HepG2 (cell line): Measurements from ENCODE around the gene EIF4G1. TPM values are rescaled to one million over a fixed set of nuclear protein-coding genes. Genes with fewer than 3 reads are reported as not detected.

Source experiments
- ATAC-seq: fragments of 200-7000 bp; cut with Tn5 transposase; 3 replicates; pipeline ENCODE4 v1.9.1; 2020; ENCODE audit warnings: mild to moderate bottlenecking, moderate library complexity
- BruUV-seq: library from RNA; stranded (reverse); fragments of 400-500 nt; replicated peaks from 2 replicates; lab custom pipeline; 2021; lab: Mats Ljungman, UMichigan
- CTCF ChIA-PET: fragments of 300-600 bp; formaldehyde crosslinking; extraction: SDS; loops from one replicate; lab custom pipeline; 2021; ENCODE audit warnings: low total read pairs, inconsistent platforms, low intra/inter-chr PET ratio; lab: Yijun Ruan, JAX
- POLR2A ChIA-PET: fragments of 350-600 bp; sonication (Branson Sonifier 250); formaldehyde crosslinking; loops from one replicate; lab custom pipeline; 2020; ENCODE audit warnings: antibody characterized with exemption, inconsistent platforms; lab: Yijun Ruan, JAX
- DNase-seq: peaks from one replicate; pipeline ENCODE4 v3.0.0-alpha.2; 2015; ENCODE audit warnings: low spot score
- FAIRE-seq: peaks from 3 replicates; lab custom pipeline; 2011; peaks lifted over from hg19 to GRCh38; lab: Jason Lieb, UNC
- H2AFZ ChIP-seq: one replicate; pipeline ENCODE4 v1.6.1; 2011; ENCODE audit warnings: low read length, inconsistent platforms
- H3K27ac ChIP-seq: fragments of 300-600 bp; 3 replicates; pipeline ENCODE4 v1.8.0; 2011; ENCODE audit warnings: mixed run types, mild to moderate bottlenecking, mixed read lengths, low read length, inconsistent platforms; ENCODE audit not compliant: insufficient read depth; ENCODE audit errors: extremely low read length
- H3K27me3 ChIP-seq, 2 experiments: fragments of 200-600 bp in 1 of 2; 2 replicates in 1 of 2; 3 replicates in 1 of 2; pipeline versions ENCODE4 v1.6.0 to v1.8.0; 2011; ENCODE audit warnings: low read length in 2 of 2, mild to moderate bottlenecking in 2 of 2, moderate library complexity in 2 of 2, inconsistent platforms in 1 of 2; ENCODE audit not compliant: insufficient read depth in 2 of 2, control insufficient read depth in 1 of 2
- H3K36me3 ChIP-seq, 2 experiments: fragments of 200-600 bp in 1 of 2; replicated peaks in 1 of 2; 2 replicates in 1 of 2; 3 replicates in 1 of 2; pipeline versions ENCODE4 v1.5.1 to v1.8.0; 2011; ENCODE audit warnings: low read length in 2 of 2, inconsistent platforms in 1 of 2; ENCODE audit not compliant: insufficient read depth in 2 of 2, control insufficient read depth in 1 of 2
- H3K4me1 ChIP-seq: 2 replicates; pipeline ENCODE4 v1.5.1; 2012; ENCODE audit warnings: low read length, inconsistent platforms; ENCODE audit not compliant: insufficient read depth
- H3K4me2 ChIP-seq: 2 replicates; pipeline ENCODE4 v1.6.0; 2011; ENCODE audit warnings: low read depth, low read length, inconsistent platforms
- H3K4me3 ChIP-seq, 3 experiments: fragments of 200-600 bp in 1 of 3; sonication (generic), shearing (Covaris generic) in 1 of 3; replicated peaks in 1 of 3; 2 replicates each; pipeline ENCODE4 v1.5.1; 2011 to 2016; ENCODE audit warnings: low read length in 3 of 3, inconsistent platforms in 2 of 3, low read depth in 2 of 3, mild to moderate bottlenecking in 2 of 3, control low read depth in 1 of 3, mixed read lengths in 1 of 3; ENCODE audit not compliant: insufficient read depth in 1 of 3
- H3K79me2 ChIP-seq: one replicate; pipeline ENCODE4 v1.6.1; 2011; ENCODE audit warnings: low read length, inconsistent platforms; ENCODE audit not compliant: insufficient read depth
- H3K9ac ChIP-seq: 2 replicates; pipeline ENCODE4 v1.6.0; 2011; ENCODE audit warnings: mild to moderate bottlenecking, low read depth, low read length, inconsistent platforms; ENCODE audit not compliant: insufficient read depth
- H3K9me3 ChIP-seq: 2 replicates; pipeline ENCODE4 v1.5.1; 2012; ENCODE audit warnings: mild to moderate bottlenecking, low read length
- H4K20me1 ChIP-seq: 2 replicates; pipeline ENCODE4 v1.6.0; 2011; ENCODE audit warnings: inconsistent platforms, mild to moderate bottlenecking, low read length, moderate library complexity; ENCODE audit not compliant: insufficient read depth
- ATF2 ChIP-seq: sonication (generic); formaldehyde crosslinking; IDR thresholded peaks from 2 replicates; pipeline ENCODE4 v1.4.0; 2020; ENCODE audit warnings: missing genetic modification reagents
- CREB1 ChIP-seq, 2 experiments: fragments of 450-650 bp in 1 of 2; IDR thresholded peaks; 2 replicates each; pipeline ENCODE4 v1.6.1; 2016 to 2017; ENCODE audit warnings: control low read depth in 1 of 2, mild to moderate bottlenecking in 1 of 2, missing compliant biosample characterization in 1 of 2, missing genetic modification characterization in 1 of 2
- HDAC1 ChIP-seq: sonication (generic); formaldehyde crosslinking; IDR thresholded peaks from 2 replicates; pipeline ENCODE4 v1.5.1; 2020; ENCODE audit warnings: mild to moderate bottlenecking, missing genetic modification reagents
- HES4 ChIP-seq: sonication (generic); formaldehyde crosslinking; IDR thresholded peaks from 2 replicates; pipeline ENCODE4 v1.9.0; 2021; ENCODE audit warnings: mild to moderate bottlenecking, missing genetic modification reagents, borderline replicate concordance
- KAT7 ChIP-seq: IDR thresholded peaks from 2 replicates; pipeline ENCODE4 v1.6.1; 2018; ENCODE audit warnings: borderline replicate concordance, missing compliant biosample characterization
- MED13 ChIP-seq: sonication (generic); formaldehyde crosslinking; IDR thresholded peaks from 2 replicates; pipeline ENCODE4 v1.5.0; 2020; ENCODE audit warnings: missing genetic modification reagents
- MXD1 ChIP-seq: sonication (generic); formaldehyde crosslinking; IDR thresholded peaks from 2 replicates; pipeline ENCODE4 v1.4.0; 2020; ENCODE audit warnings: mild to moderate bottlenecking, missing genetic modification reagents
- SKI ChIP-seq: fragments of 450-650 bp; IDR thresholded peaks from one replicate; pipeline ENCODE4 v1.6.1; 2018; ENCODE audit warnings: mild to moderate bottlenecking; ENCODE audit not compliant: partially characterized antibody
- SNAPC2 ChIP-seq: sonication (generic); formaldehyde crosslinking; IDR thresholded peaks from 2 replicates; pipeline ENCODE4 v1.8.1; 2022; ENCODE audit warnings: mild to moderate bottlenecking, missing genetic modification reagents
- SP1 ChIP-seq, 2 experiments: fragments of 450-650 bp in 1 of 2; sonication (generic) in 1 of 2; formaldehyde crosslinking in 1 of 2; IDR thresholded peaks; 2 replicates each; pipeline versions ENCODE4 v1.4.0 to v1.6.1; 2016 to 2020; ENCODE audit warnings: missing genetic modification reagents in 1 of 2
- SP2 ChIP-seq: sonication (generic); formaldehyde crosslinking; IDR thresholded peaks from 2 replicates; pipeline ENCODE4 v1.5.1; 2020; ENCODE audit warnings: mild to moderate bottlenecking, missing genetic modification reagents
- TAF15 ChIP-seq: fragments of 200-400 bp; formaldehyde crosslinking; IDR thresholded peaks from one replicate; pipeline ENCODE4 v1.6.1; 2018; ENCODE audit warnings: mild to moderate bottlenecking, low read depth, low read length; ENCODE audit not compliant: poor library complexity, severe bottlenecking
- TEF ChIP-seq: sonication (generic); formaldehyde crosslinking; IDR thresholded peaks from 2 replicates; pipeline ENCODE4 v1.5.0; 2020; ENCODE audit warnings: missing genetic modification reagents
- TOE1 ChIP-seq: sonication (generic); formaldehyde crosslinking; IDR thresholded peaks from 2 replicates; pipeline ENCODE4 v1.4.0; 2020; ENCODE audit warnings: mild to moderate bottlenecking, missing genetic modification reagents
- YEATS2 ChIP-seq: sonication (generic); formaldehyde crosslinking; IDR thresholded peaks from 2 replicates; pipeline ENCODE4 v1.4.0; 2020; ENCODE audit warnings: missing genetic modification reagents, borderline replicate concordance
- ZGPAT ChIP-seq: IDR thresholded peaks from 2 replicates; pipeline ENCODE4 v1.6.1; 2016; ENCODE audit warnings: mild to moderate bottlenecking
- ZNF484 ChIP-seq: sonication (generic); formaldehyde crosslinking; IDR thresholded peaks from 2 replicates; pipeline ENCODE4 v1.5.1; 2020; ENCODE audit warnings: mild to moderate bottlenecking, low read depth, missing genetic modification reagents, borderline replicate concordance
- ZNF773 ChIP-seq: sonication (generic); formaldehyde crosslinking; IDR thresholded peaks from 2 replicates; pipeline ENCODE4 v1.4.0; 2020; ENCODE audit warnings: missing genetic modification reagents, borderline replicate concordance
- ZSCAN29 ChIP-seq: sonication (generic); formaldehyde crosslinking; conservative IDR thresholded peaks from 2 replicates; pipeline ENCODE4 v1.4.0; 2020; ENCODE audit warnings: mild to moderate bottlenecking, missing genetic modification reagents
- WGBS: methylation state at CpG from one replicate; pipeline ENCODE4 v1.1.6; 2017; ENCODE audit warnings: low lambda C conversion rate; 5-methylcytosine and 5-hydroxymethylcytosine counted together
- in situ Hi-C: cut with HindIII; loops from 2 replicates; pipeline ENCODE4 v1.10.0; 2017; ENCODE audit warnings: low pct_unique_long_range_greater_than_20kb; ENCODE audit not compliant: extremely low pct_ligation_motif_present
- intact Hi-C: fragments of 100-400 bp; cut with micrococcal nuclease; formaldehyde crosslinking; loops from one replicate; pipeline ENCODE4 v1.10.0; 2022; ENCODE audit not compliant: unreplicated experiment
- polyA plus RNA-seq, 8 experiments: library from polyadenylated mRNA; depleted of rRNA in 3 of 8; stranded (reverse) in 7 of 8; unstranded in 1 of 8; fragments of >200 nt; fragmentation: Illumina TruSeq in 4 of 8; extraction: Trizol in 4 of 8; gene quantifications; 2 replicates each; pipeline versions ENCODE4 v1.2.1 to v1.2.3, GENCODE V29; 2011 to 2016; ENCODE audit warnings: low read depth in 4 of 8, missing spikeins in 1 of 8, mixed read lengths in 1 of 8; ENCODE audit not compliant: insufficient read depth in 1 of 8
- total RNA-seq, 5 experiments: library from RNA; depleted of rRNA; stranded (reverse); fragments of >200 nt; fragmentation: Illumina TruSeq; extraction: Trizol; gene quantifications; 2 replicates each; pipeline ENCODE4 v1.2.3, GENCODE V29; 2016; ENCODE audit warnings: low read depth in 1 of 5

Gene EIF4G1
- total and polyA plus RNA-seq, 2 of the 13 experiments (the other 11 are each of a cell fraction or from before 2014, with no cell fraction given) = 208 to 213 TPM

- Histone ChIP-seq H3K79me2 (peaks cover 17% of the 10 kb centered on the region), H3K27ac (no peak overlapping the region), H2AFZ (no peak overlapping the region), H3K4me2 (no peak overlapping the region), H3K4me3 (no peak overlapping the region), H3K9me3 (no peaks in the 10 kb centered on the region), H4K20me1 (peaks cover 17% of the 10 kb centered on the region), H3K27me3 (no peaks in the 10 kb centered on the region; a peak in 1 of 5 replicates), H3K4me1 (peaks cover 52% of the 10 kb centered on the region), H3K9ac (no peak overlapping the region), H3K36me3 (peaks cover 19 to 40% of the 10 kb centered on the region in 2 experiments)
- intact Hi-C loops (no loop called here), in situ Hi-C loops (no loop called here)
- FAIRE-seq (no peak), ATAC-seq (no peak), DNase-seq (no peak)
- TF ChIP-seq TOE1 (CRISPR knock-in tag) = no peak
- no peak for TF ChIP-seq KAT7
- TF ChIP-seq HES4 (CRISPR knock-in tag) = no peak
- TF ChIP-seq ZGPAT (CRISPR knock-in tag) = no peak
- no peak for TF ChIP-seq CREB1 (IDR thresholded peaks at IDR 0.05)
- TF ChIP-seq CREB1 (CRISPR knock-in tag; IDR thresholded peaks at IDR 0.05) = no peak
- no peak for TF ChIP-seq HDAC1 (CRISPR knock-in tag)
- TF ChIP-seq TEF = no peak
- TF ChIP-seq ZSCAN29 (CRISPR knock-in tag) = no peak
- TF ChIP-seq TAF15 = no peak
- no peak for TF ChIP-seq SP1 (IDR thresholded peaks at IDR 0.05)
- no peak for TF ChIP-seq SP1 (CRISPR knock-in tag; IDR thresholded peaks at IDR 0.05)
- no peak for TF ChIP-seq MXD1 (CRISPR knock-in tag)
- no peak for TF ChIP-seq ZNF484 (CRISPR knock-in tag)
- TF ChIP-seq ZNF773 (CRISPR knock-in tag) = no peak
- TF ChIP-seq MED13 (CRISPR knock-in tag) = no peak
- no peak for TF ChIP-seq YEATS2
- no peak for TF ChIP-seq SNAPC2 (CRISPR knock-in tag)
- no peak for TF ChIP-seq SKI
- no peak for TF ChIP-seq ATF2 (CRISPR knock-in tag)
- no peak for TF ChIP-seq SP2 (CRISPR knock-in tag)
- CTCF ChIA-PET = no interaction called here
- 98% methylated on average over 4 of the region's 9 CpGs for WGBS
- POLR2A ChIA-PET = interaction anchor here (0.8 to 3.0 kb wide), 3 partner anchors 8 to 11 kb away, joined by 3 to 13 read pairs (median 7); no protein-coding TSS in a partner anchor
- BruUV-seq = no TSS peak
These were observed 53.7 kb downstream of the EIF4G1 start for GRCh38 chr3:184368116-184368515.
